HEK293 (cell line): ENCODE data around the gene KNOP1.

ENCODE experiments used
- CTCF ChIA-PET: fragments of 350-600 bp; formaldehyde crosslinking; extraction: SDS; loops from one replicate; lab custom pipeline; 2021; ENCODE audit warnings: antibody characterized with exemption; lab: Yijun Ruan, JAX
- POLR2A ChIA-PET: fragments of 300-600 bp; formaldehyde crosslinking; extraction: SDS; loops from one replicate; lab custom pipeline; 2020; ENCODE audit warnings: antibody characterized with exemption, inconsistent platforms; lab: Yijun Ruan, JAX
- H3K27ac ChIP-seq: fragments of 200-500 bp; sonication (Bioruptor generic); 2 replicates; pipeline ENCODE4 v1.5.1; 2014; ENCODE audit warnings: low read depth, low read length, control low read depth, inconsistent platforms; ENCODE audit errors: extremely low read depth
- H3K36me3 ChIP-seq, 2 experiments: fragments of 200-500 bp in 1 of 2; sonication (Bioruptor generic) in 1 of 2; 1 replicate in 1 of 2; 2 replicates in 1 of 2; pipeline ENCODE4 v1.5.1; 2014 to 2017; ENCODE audit warnings: inconsistent platforms in 2 of 2, low read length in 2 of 2; ENCODE audit not compliant: control insufficient read depth in 2 of 2, insufficient read depth in 1 of 2
- H3K4me1 ChIP-seq: fragments of 200-500 bp; sonication (Bioruptor generic); 2 replicates; pipeline ENCODE4 v1.5.1; 2014; ENCODE audit warnings: mild to moderate bottlenecking, low read length, inconsistent platforms; ENCODE audit not compliant: control insufficient read depth, insufficient read depth
- H3K4me3 ChIP-seq: 2 replicates; pipeline ENCODE4 v1.5.1; 2011; ENCODE audit warnings: low read depth, mild to moderate bottlenecking, control low read depth, low read length, moderate library complexity
- H3K9me3 ChIP-seq: fragments of 200-500 bp; sonication (Bioruptor generic); 2 replicates; pipeline ENCODE4 v1.5.1; 2014; ENCODE audit warnings: low read depth, low read length, inconsistent platforms; ENCODE audit not compliant: control insufficient read depth, insufficient read depth
- AEBP2 ChIP-seq: fragments of 450-650 bp; formaldehyde crosslinking; IDR thresholded peaks from 2 replicates; pipeline ENCODE4 v1.5.1; 2016; ENCODE audit warnings: missing biosample characterization, missing genetic modification characterization, borderline replicate concordance
- ELK4 ChIP-seq: IDR thresholded peaks from 2 replicates; pipeline ENCODE4 v1.6.1; 2011; ENCODE audit warnings: mild to moderate bottlenecking, low read depth, low read length, borderline replicate concordance
- HOXA7 ChIP-seq: sonication (generic); formaldehyde crosslinking; IDR thresholded peaks from 2 replicates; pipeline ENCODE4 v1.8.1; 2022; ENCODE audit warnings: missing genetic modification reagents, borderline replicate concordance
- INSM2 ChIP-seq: fragments of 450-650 bp; formaldehyde crosslinking; IDR thresholded peaks from 2 replicates; pipeline ENCODE4 v1.5.1; 2016; ENCODE audit warnings: missing biosample characterization, missing genetic modification characterization
- KLF8 ChIP-seq: fragments of 450-650 bp; formaldehyde crosslinking; IDR thresholded peaks from 2 replicates; pipeline ENCODE4 v1.5.1; 2016; ENCODE audit warnings: missing biosample characterization, missing genetic modification characterization
- MZF1 ChIP-seq: fragments of 450-650 bp; formaldehyde crosslinking; IDR thresholded peaks from 2 replicates; pipeline ENCODE4 v1.5.1; 2017; ENCODE audit warnings: missing biosample characterization, missing genetic modification characterization, borderline replicate concordance
- PRDM4 ChIP-seq: fragments of 450-650 bp; formaldehyde crosslinking; IDR thresholded peaks from 2 replicates; pipeline ENCODE4 v1.5.1; 2017; ENCODE audit warnings: missing biosample characterization, missing genetic modification characterization
- PRDM6 ChIP-seq: fragments of 450-650 bp; formaldehyde crosslinking; IDR thresholded peaks from 2 replicates; pipeline ENCODE4 v1.5.1; 2017; ENCODE audit warnings: missing biosample characterization, missing genetic modification characterization
- SP2 ChIP-seq: fragments of 450-650 bp; formaldehyde crosslinking; IDR thresholded peaks from 2 replicates; pipeline ENCODE4 v1.5.1; 2016; ENCODE audit warnings: missing biosample characterization, missing genetic modification characterization
- SP3 ChIP-seq: fragments of 450-650 bp; formaldehyde crosslinking; IDR thresholded peaks from 2 replicates; pipeline ENCODE4 v1.5.1; 2016; ENCODE audit warnings: missing biosample characterization, missing genetic modification characterization
- ZBTB17 ChIP-seq: fragments of 450-650 bp; formaldehyde crosslinking; IDR thresholded peaks from 2 replicates; pipeline ENCODE4 v1.5.1; 2016; ENCODE audit warnings: missing biosample characterization, missing genetic modification characterization
- ZBTB6 ChIP-seq: fragments of 450-650 bp; formaldehyde crosslinking; IDR thresholded peaks from 2 replicates; pipeline ENCODE4 v1.5.1; 2017; ENCODE audit warnings: missing biosample characterization, missing genetic modification characterization
- ZFP3 ChIP-seq: fragments of 450-650 bp; formaldehyde crosslinking; IDR thresholded peaks from 2 replicates; pipeline ENCODE4 v1.5.1; 2016; ENCODE audit warnings: low read depth, missing biosample characterization, missing genetic modification characterization
- ZNF155 ChIP-seq: fragments of 450-650 bp; formaldehyde crosslinking; IDR thresholded peaks from 2 replicates; pipeline ENCODE4 v1.5.1; 2016; ENCODE audit warnings: missing biosample characterization, missing genetic modification characterization
- ZNF239 ChIP-seq: fragments of 450-650 bp; formaldehyde crosslinking; IDR thresholded peaks from 2 replicates; pipeline ENCODE4 v1.5.1; 2016; ENCODE audit warnings: missing biosample characterization, missing genetic modification characterization
- ZNF391 ChIP-seq: fragments of 450-650 bp; formaldehyde crosslinking; IDR thresholded peaks from 2 replicates; pipeline ENCODE4 v1.5.1; 2016; ENCODE audit warnings: low read depth, missing biosample characterization, missing genetic modification characterization, borderline replicate concordance
- ZNF404 ChIP-seq: fragments of 450-650 bp; formaldehyde crosslinking; IDR thresholded peaks from 2 replicates; pipeline ENCODE4 v1.5.1; 2017; ENCODE audit warnings: missing biosample characterization, missing genetic modification characterization
- ZNF501 ChIP-seq: fragments of 450-650 bp; formaldehyde crosslinking; IDR thresholded peaks from 2 replicates; pipeline ENCODE4 v1.5.1; 2016; ENCODE audit warnings: missing biosample characterization, missing genetic modification characterization
- ZNF530 ChIP-seq: fragments of 450-650 bp; formaldehyde crosslinking; IDR thresholded peaks from 2 replicates; pipeline ENCODE4 v1.5.1; 2016; ENCODE audit warnings: low read depth, missing biosample characterization, missing genetic modification characterization
- ZNF596 ChIP-seq: fragments of 450-650 bp; IDR thresholded peaks from 2 replicates; pipeline ENCODE4 v1.5.0; 2018; ENCODE audit warnings: missing biosample characterization, mild to moderate bottlenecking, missing genetic modification characterization, moderate library complexity
- ZNF621 ChIP-seq: fragments of 450-650 bp; formaldehyde crosslinking; IDR thresholded peaks from 2 replicates; pipeline ENCODE4 v1.5.1; 2017; ENCODE audit warnings: missing biosample characterization, missing genetic modification characterization
- ZNF624 ChIP-seq: fragments of 450-650 bp; formaldehyde crosslinking; IDR thresholded peaks from 2 replicates; pipeline ENCODE4 v1.5.1; 2017; ENCODE audit warnings: missing biosample characterization, missing genetic modification characterization
- ZNF664 ChIP-seq: fragments of 450-650 bp; formaldehyde crosslinking; IDR thresholded peaks from 2 replicates; pipeline ENCODE4 v1.5.1; 2016; ENCODE audit warnings: missing biosample characterization, missing genetic modification characterization
- ZNF76 ChIP-seq: fragments of 450-650 bp; formaldehyde crosslinking; IDR thresholded peaks from 2 replicates; pipeline ENCODE4; 2016; ENCODE audit warnings: low read depth, missing biosample characterization, missing genetic modification characterization, borderline replicate concordance
- ZSCAN16 ChIP-seq: fragments of 450-650 bp; formaldehyde crosslinking; IDR thresholded peaks from 2 replicates; pipeline ENCODE4 v1.5.1; 2016; ENCODE audit warnings: missing biosample characterization, missing genetic modification characterization

Gene KNOP1

GRCh38 chr16:19717741-19718623 lies at the start of gene KNOP1, which contains the start of gene IQCK:
TSS of gene KNOP1 (minus strand) at chr16:19718227. CDS start at chr16:19715035, 3,192 bp downstream.
TSS of gene IQCK (plus strand) at chr16:19718271. CDS start at chr16:19718307, 36 bp downstream.
- POLR2A ChIA-PET, result interaction anchor here (0.6 to 2.3 kb wide), 5 partner anchors 18 to 163 kb away, joined by 3 to 9 read pairs (median 6); partner anchors contain the start of gene VPS35L
- CTCF ChIA-PET, result interaction anchor here (0.6 to 1.3 kb wide), 3 partner anchors 116 to 624 kb away, joined by 3 to 6 read pairs (median 4); no protein-coding TSS in a partner anchor
- Histone ChIP-seq H3K27ac (peak within 1 kb of the TSS; percentile 59), H3K4me3 (peak within 1 kb of the TSS; percentile 94), H3K36me3 (peaks cover 3 to 30% of the 10 kb centered on the region in 2 experiments), H3K4me1 (peaks cover 3% of the 10 kb centered on the region; the same call in 1 of the 2 replicates), H3K9me3 (no peaks in the 10 kb centered on the region)
- no peak for TF ChIP-seq PRDM6
- no peak for TF ChIP-seq ZNF155 (tag by site-specific recombination)
- no peak for TF ChIP-seq ZNF664 (tag by site-specific recombination)
- TF ChIP-seq ELK4, result peak; percentile 13; the same call in 1 of the 2 replicates
- TF ChIP-seq ZNF239 (tag by site-specific recombination), result no peak
- TF ChIP-seq KLF8 (tag by site-specific recombination), result peak; percentile 60; the same call in 1 of the 2 replicates
- no peak for TF ChIP-seq ZNF596 (tag by site-specific recombination)
- no peak for TF ChIP-seq HOXA7 (CRISPR knock-in tag)
- TF ChIP-seq ZNF530 (tag by site-specific recombination), result no peak
- peak; percentile 91 for TF ChIP-seq SP3 (tag by site-specific recombination)
- 0 out of 2 replicates have a peak, but pooled peaks have one; percentile 23 for TF ChIP-seq INSM2 (tag by site-specific recombination)
- TF ChIP-seq ZNF621, result no peak
- no peak for TF ChIP-seq ZNF404 (tag by site-specific recombination)
- TF ChIP-seq ZNF391 (tag by site-specific recombination), result peak; percentile 47; the same call in 1 of the 2 replicates
- TF ChIP-seq SP2, result peak; percentile 95
- TF ChIP-seq ZNF624 (tag by site-specific recombination), result no peak
- TF ChIP-seq ZNF501 (tag by site-specific recombination), result peak; percentile 62; the same call in 1 of the 2 replicates
- TF ChIP-seq ZSCAN16 (tag by site-specific recombination), result no peak
- TF ChIP-seq ZNF76 (tag by site-specific recombination), result peak; percentile 85
- TF ChIP-seq PRDM4, result no peak
- TF ChIP-seq AEBP2 (tag by site-specific recombination), result no peak
- TF ChIP-seq ZFP3, result no peak
- peak; percentile 80; the same call in 1 of the 2 replicates for TF ChIP-seq ZBTB17 (tag by site-specific recombination)
- no peak for TF ChIP-seq ZBTB6 (tag by site-specific recombination)
- TF ChIP-seq MZF1, result peak; percentile 63; the same call in 1 of the 2 replicates
